HL-60 (cell line): ENCODE results near the gene TALDO1.

ENCODE experiments used
- GABPA ChIP-seq: IDR thresholded peaks from 2 replicates; pipeline ENCODE4 v1.6.1; 2012; ENCODE audit warnings: low read depth
- POLR2AphosphoS5 ChIP-seq: IDR thresholded peaks from 2 replicates; pipeline ENCODE4 v1.6.1; 2012; ENCODE audit warnings: low read depth
- SPI1 ChIP-seq: IDR thresholded peaks from 2 replicates; pipeline ENCODE4 v1.6.1; 2012; ENCODE audit warnings: low read depth, mild to moderate bottlenecking, borderline replicate concordance
- TF ChIP-seq, protein P1 (sequence below): IDR thresholded peaks from one replicate; pipeline ENCODE4 v1.5.1; 2011; ENCODE audit warnings: low read length, control low read depth, inconsistent platforms; ENCODE audit not compliant: insufficient read depth
- TF ChIP-seq, protein P2 (sequence below): IDR thresholded peaks from 2 replicates; pipeline ENCODE4 v1.6.1; 2012; ENCODE audit warnings: low read depth; ENCODE audit not compliant: insufficient replicate concordance

DNA sequence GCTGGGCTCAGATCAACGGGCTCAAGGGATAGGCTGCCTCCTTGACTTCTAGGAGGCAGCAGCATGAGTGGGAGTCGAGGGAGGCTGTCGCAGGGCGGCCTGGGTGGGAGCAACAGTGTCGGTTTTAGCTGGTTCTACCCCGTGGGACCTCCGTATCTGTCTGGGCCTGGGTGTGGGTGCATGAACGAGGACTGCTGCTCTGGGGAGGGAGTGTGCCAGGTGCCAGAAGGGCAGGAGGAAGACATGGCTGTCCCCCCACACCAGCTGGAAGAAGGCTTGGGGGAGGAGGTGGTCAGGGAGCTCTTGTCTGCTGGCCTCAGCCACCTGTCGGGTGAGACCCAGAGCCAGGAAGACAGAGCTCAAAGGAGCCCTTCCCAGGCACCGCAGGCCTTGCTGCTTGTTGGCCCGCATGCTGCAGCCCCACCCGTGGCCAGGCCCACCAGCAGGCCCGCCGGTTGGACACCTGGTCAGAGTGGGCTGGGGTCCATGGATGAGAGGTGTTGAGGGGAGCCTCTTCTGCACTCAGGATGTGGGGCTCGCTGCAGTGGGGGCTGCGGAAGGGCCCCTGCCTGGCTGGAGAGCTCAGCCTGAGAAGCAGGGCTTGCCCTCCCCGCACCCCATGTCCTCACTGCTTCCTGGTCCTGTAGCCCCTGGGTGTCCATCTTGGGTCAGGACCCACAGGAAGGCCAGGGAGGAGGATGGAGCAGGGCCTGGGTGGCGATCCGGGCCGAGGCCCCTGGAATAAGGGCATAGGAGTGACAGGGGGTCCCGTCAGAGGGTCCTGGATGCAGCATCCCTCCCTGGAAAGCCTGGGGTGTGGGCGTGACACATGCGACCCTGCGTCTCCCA is 39.2 kb downstream of the TALDO1 start:
- TF ChIP-seq, protein P1, sequence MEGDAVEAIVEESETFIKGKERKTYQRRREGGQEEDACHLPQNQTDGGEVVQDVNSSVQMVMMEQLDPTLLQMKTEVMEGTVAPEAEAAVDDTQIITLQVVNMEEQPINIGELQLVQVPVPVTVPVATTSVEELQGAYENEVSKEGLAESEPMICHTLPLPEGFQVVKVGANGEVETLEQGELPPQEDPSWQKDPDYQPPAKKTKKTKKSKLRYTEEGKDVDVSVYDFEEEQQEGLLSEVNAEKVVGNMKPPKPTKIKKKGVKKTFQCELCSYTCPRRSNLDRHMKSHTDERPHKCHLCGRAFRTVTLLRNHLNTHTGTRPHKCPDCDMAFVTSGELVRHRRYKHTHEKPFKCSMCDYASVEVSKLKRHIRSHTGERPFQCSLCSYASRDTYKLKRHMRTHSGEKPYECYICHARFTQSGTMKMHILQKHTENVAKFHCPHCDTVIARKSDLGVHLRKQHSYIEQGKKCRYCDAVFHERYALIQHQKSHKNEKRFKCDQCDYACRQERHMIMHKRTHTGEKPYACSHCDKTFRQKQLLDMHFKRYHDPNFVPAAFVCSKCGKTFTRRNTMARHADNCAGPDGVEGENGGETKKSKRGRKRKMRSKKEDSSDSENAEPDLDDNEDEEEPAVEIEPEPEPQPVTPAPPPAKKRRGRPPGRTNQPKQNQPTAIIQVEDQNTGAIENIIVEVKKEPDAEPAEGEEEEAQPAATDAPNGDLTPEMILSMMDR: no peak
- TF ChIP-seq POLR2AphosphoS5: no peak
- no peak for TF ChIP-seq GABPA
- TF ChIP-seq SPI1: no peak
- TF ChIP-seq, protein P2, sequence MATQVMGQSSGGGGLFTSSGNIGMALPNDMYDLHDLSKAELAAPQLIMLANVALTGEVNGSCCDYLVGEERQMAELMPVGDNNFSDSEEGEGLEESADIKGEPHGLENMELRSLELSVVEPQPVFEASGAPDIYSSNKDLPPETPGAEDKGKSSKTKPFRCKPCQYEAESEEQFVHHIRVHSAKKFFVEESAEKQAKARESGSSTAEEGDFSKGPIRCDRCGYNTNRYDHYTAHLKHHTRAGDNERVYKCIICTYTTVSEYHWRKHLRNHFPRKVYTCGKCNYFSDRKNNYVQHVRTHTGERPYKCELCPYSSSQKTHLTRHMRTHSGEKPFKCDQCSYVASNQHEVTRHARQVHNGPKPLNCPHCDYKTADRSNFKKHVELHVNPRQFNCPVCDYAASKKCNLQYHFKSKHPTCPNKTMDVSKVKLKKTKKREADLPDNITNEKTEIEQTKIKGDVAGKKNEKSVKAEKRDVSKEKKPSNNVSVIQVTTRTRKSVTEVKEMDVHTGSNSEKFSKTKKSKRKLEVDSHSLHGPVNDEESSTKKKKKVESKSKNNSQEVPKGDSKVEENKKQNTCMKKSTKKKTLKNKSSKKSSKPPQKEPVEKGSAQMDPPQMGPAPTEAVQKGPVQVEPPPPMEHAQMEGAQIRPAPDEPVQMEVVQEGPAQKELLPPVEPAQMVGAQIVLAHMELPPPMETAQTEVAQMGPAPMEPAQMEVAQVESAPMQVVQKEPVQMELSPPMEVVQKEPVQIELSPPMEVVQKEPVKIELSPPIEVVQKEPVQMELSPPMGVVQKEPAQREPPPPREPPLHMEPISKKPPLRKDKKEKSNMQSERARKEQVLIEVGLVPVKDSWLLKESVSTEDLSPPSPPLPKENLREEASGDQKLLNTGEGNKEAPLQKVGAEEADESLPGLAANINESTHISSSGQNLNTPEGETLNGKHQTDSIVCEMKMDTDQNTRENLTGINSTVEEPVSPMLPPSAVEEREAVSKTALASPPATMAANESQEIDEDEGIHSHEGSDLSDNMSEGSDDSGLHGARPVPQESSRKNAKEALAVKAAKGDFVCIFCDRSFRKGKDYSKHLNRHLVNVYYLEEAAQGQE: no peak
